A549 (cell line): ENCODE results near the gene PASD1. TPM values are rescaled to one million over a fixed set of nuclear protein-coding genes. Genes with fewer than 3 reads are reported as not detected.

Source experiments
- ATAC-seq, 2 experiments: fragments of 200-7000 bp in 1 of 2; fragments of >200 bp in 1 of 2; cut with Nextera tagmentation in 1 of 2; cut with Tn5 transposase in 1 of 2; 3 replicates each; pipeline versions ENCODE4 v1.8.0 to v1.9.1; 2018 to 2020; ENCODE audit warnings: mild to moderate bottlenecking in 1 of 2, moderate library complexity in 1 of 2
- CTCF ChIA-PET: fragments of 300-600 bp; sonication (Branson Sonifier 250); formaldehyde crosslinking; extraction: SDS; loops from one replicate; lab custom pipeline; 2021; ENCODE audit warnings: antibody characterized with exemption, inconsistent platforms; lab: Yijun Ruan, JAX
- POLR2A ChIA-PET: fragments of 350-600 bp; formaldehyde crosslinking; extraction: SDS; loops from one replicate; lab custom pipeline; 2021; ENCODE audit warnings: antibody characterized with exemption, inconsistent platforms; lab: Yijun Ruan, JAX
- DNase-seq, 2 experiments: peaks; one replicate each; pipeline versions ENCODE4 v3.0.0 to v3.0.0-alpha.2; 2011 to 2016; ENCODE audit warnings: low read depth in 1 of 2, low spot score in 1 of 2
- FAIRE-seq: peaks from 2 replicates; lab custom pipeline; 2011; peaks lifted over from hg19 to GRCh38; lab: Jason Lieb, UNC
- H3K27ac ChIP-seq, 2 experiments: fragments of >200 bp; sonication (Bioruptor Twin); formaldehyde crosslinking; 3 replicates each; pipeline ENCODE4 v1.5.1; 2016 to 2017
- H3K4me1 ChIP-seq: fragments of >200 bp; sonication (Bioruptor Twin); formaldehyde crosslinking; 3 replicates; pipeline ENCODE4 v1.6.1; 2016
- H3K4me2 ChIP-seq: fragments of >200 bp; sonication (Bioruptor Twin); formaldehyde crosslinking; 3 replicates; pipeline ENCODE4 v1.6.1; 2016
- H3K4me3 ChIP-seq: fragments of >200 bp; sonication (Bioruptor Twin); formaldehyde crosslinking; 3 replicates; pipeline ENCODE4 v1.5.1; 2016
- H3K9me3 ChIP-seq: fragments of >200 bp; sonication (Bioruptor Twin); formaldehyde crosslinking; 3 replicates; pipeline ENCODE4 v1.6.1; 2016
- CEBPB ChIP-seq, 2 experiments: fragments of >200 bp in 1 of 2; sonication (Bioruptor Twin) in 1 of 2; formaldehyde crosslinking in 1 of 2; IDR thresholded peaks; 2 replicates each; pipeline ENCODE4 v1.6.1; 2012 to 2016
- CHD2 ChIP-seq: fragments of 150-350 bp; IDR thresholded peaks from 2 replicates; pipeline ENCODE4 v1.6.1; 2014; ENCODE audit warnings: low read length; ENCODE audit not compliant: partially characterized antibody
- EHMT2 ChIP-seq: fragments of 200-600 bp; sonication (generic); IDR thresholded peaks from 2 replicates; pipeline ENCODE4 v1.6.1; 2016; ENCODE audit warnings: antibody characterized with exemption, low read depth, mild to moderate bottlenecking, moderate library complexity
- ESRRA ChIP-seq: fragments of 150-350 bp; IDR thresholded peaks from 2 replicates; pipeline ENCODE4 v1.6.1; 2014; ENCODE audit warnings: mild to moderate bottlenecking, low read length, borderline replicate concordance
- FOSB ChIP-seq: fragments of 250-450 bp; sonication (Bioruptor Pico); IDR thresholded peaks from 2 replicates; pipeline ENCODE4 v1.5.0; 2020; ENCODE audit warnings: mild to moderate bottlenecking, moderate library complexity
- FOSL2 ChIP-seq, 2 experiments: fragments of 450-650 bp in 1 of 2; fragments of >200 bp in 1 of 2; sonication (Bioruptor Twin) in 1 of 2; formaldehyde crosslinking; IDR thresholded peaks; 2 replicates each; pipeline versions ENCODE4 v1.5.0 to v1.6.1; 2016 to 2020; ENCODE audit warnings: mild to moderate bottlenecking in 1 of 2, moderate library complexity in 1 of 2
- HDAC2 ChIP-seq: fragments of 200-600 bp; sonication (generic); IDR thresholded peaks from 2 replicates; pipeline ENCODE4 v1.6.1; 2016
- NR3C1 ChIP-seq: fragments of >200 bp; sonication (Bioruptor Twin); formaldehyde crosslinking; IDR thresholded peaks from 3 replicates; pipeline ENCODE4 v1.6.1; 2017
- POLR2AphosphoS2 ChIP-seq: conservative IDR thresholded peaks from 2 replicates; pipeline ENCODE4 v1.6.1; 2012; ENCODE audit warnings: low read length, improper control_type of control experiment, inconsistent platforms
- REST ChIP-seq: fragments of 200-600 bp; sonication (generic); IDR thresholded peaks from 2 replicates; pipeline ENCODE4 v1.6.1; 2016; ENCODE audit warnings: antibody characterized with exemption, mild to moderate bottlenecking, moderate library complexity
- RFX5 ChIP-seq: fragments of 450-650 bp; IDR thresholded peaks from 2 replicates; pipeline ENCODE4 v1.7.1; 2014; ENCODE audit warnings: antibody characterized with exemption, mild to moderate bottlenecking, moderate library complexity
- RNF2 ChIP-seq: fragments of 200-600 bp; sonication (generic); IDR thresholded peaks from 2 replicates; pipeline ENCODE4 v1.6.1; 2016; ENCODE audit warnings: low read depth, mild to moderate bottlenecking, antibody characterized with exemption, moderate library complexity, borderline replicate concordance
- SREBF2 ChIP-seq: fragments of 450-650 bp; IDR thresholded peaks from 2 replicates; pipeline ENCODE4 v1.6.1; 2014; ENCODE audit warnings: mild to moderate bottlenecking, moderate library complexity
- USF2 ChIP-seq: fragments of 450-650 bp; IDR thresholded peaks from 2 replicates; pipeline ENCODE4 v1.6.1; 2014; ENCODE audit warnings: antibody characterized with exemption
- WGBS: methylation state at CpG from one replicate; pipeline ENCODE4 v1.1.6; 2017; ENCODE audit errors: missing lambda C conversion rate; 5-methylcytosine and 5-hydroxymethylcytosine counted together
- polyA plus RNA-seq, 4 experiments: library from polyadenylated mRNA; depleted of rRNA in 3 of 4; stranded (reverse); fragments of >200 nt; fragmentation: RNase III in 1 of 4; extraction: RNeasy Plus Mini Kit Qiagen cat#74134 plus additional on column Dnase treatment in 1 of 4; gene quantifications; 2 replicates in 3 of 4; 3 replicates in 1 of 4; pipeline ENCODE4 v1.2.3, GENCODE V29; 2011 to 2017
- TF ChIP-seq, protein P1 (sequence below): fragments of >200 bp; sonication (Bioruptor Twin); formaldehyde crosslinking; IDR thresholded peaks from 3 replicates; pipeline ENCODE4 v1.5.1; 2016
- TF ChIP-seq, protein P2 (sequence below): fragments of >200 bp; sonication (Bioruptor Twin); formaldehyde crosslinking; IDR thresholded peaks from 3 replicates; pipeline ENCODE4 v1.6.1; 2016
- TF ChIP-seq, protein P3 (sequence below): fragments of 150-350 bp; IDR thresholded peaks from 2 replicates; pipeline ENCODE4 v1.6.1; 2014; ENCODE audit warnings: low read depth, mild to moderate bottlenecking, low read length

PASD1 gene
- polyA plus RNA-seq, 2 of the 4 experiments (the other 2 are of a cell fraction) = not detected

DNA sequence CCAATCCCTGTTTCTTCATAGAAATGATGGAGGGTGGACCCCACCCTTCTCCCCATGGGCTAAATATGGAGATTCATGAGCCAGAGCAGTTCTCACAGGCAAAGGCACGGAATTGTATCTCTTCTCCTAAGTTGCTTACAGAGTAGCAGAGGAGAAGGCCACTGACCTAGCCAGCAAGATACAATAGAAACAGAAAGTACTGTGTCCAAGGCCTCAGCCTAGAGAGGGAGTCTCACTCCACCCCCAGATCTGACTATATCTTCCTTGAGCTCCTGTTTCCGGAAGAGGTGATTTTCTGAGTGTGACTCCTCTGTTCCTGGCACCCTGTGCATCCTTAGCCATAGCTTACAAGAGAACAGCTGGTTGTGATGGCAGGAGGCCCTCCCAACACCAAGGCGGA, 152.3 kb downstream of the PASD1 start, which contains the start of gene FATE1:
FATE1 (plus strand) TSS at position 284 of the 400 bp plus-strand sequence; CDS start at position 369, 85 bp downstream.
- Histone ChIP-seq H3K9me3 (no peaks in the 10 kb centered on the region), H3K4me2 (no peak within 1 kb of the TSS), H3K4me1 (no peaks in the 10 kb centered on the region), H3K27ac (no peak within 1 kb of the TSS), H3K4me3 (no peak within 1 kb of the TSS)
- no peak for DNase-seq
- no peak for FAIRE-seq
- ATAC-seq = no peak
- TF ChIP-seq POLR2AphosphoS2 (no peak), FOSL2 (IDR thresholded peaks at IDR 0.05) (no peak), FOSL2 (CRISPR knock-in tag; IDR thresholded peaks at IDR 0.05) (no peak), HDAC2 (no peak), SREBF2 (no peak), RFX5 (no peak), NR3C1 (no peak), CHD2 (no peak), USF2 (no peak), EHMT2 (no peak), CEBPB (IDR thresholded peaks at IDR 0.05) (no peak), REST (no peak), ESRRA (no peak), RNF2 (no peak), FOSB (CRISPR knock-in tag) (no peak)
- TF ChIP-seq, protein P1, sequence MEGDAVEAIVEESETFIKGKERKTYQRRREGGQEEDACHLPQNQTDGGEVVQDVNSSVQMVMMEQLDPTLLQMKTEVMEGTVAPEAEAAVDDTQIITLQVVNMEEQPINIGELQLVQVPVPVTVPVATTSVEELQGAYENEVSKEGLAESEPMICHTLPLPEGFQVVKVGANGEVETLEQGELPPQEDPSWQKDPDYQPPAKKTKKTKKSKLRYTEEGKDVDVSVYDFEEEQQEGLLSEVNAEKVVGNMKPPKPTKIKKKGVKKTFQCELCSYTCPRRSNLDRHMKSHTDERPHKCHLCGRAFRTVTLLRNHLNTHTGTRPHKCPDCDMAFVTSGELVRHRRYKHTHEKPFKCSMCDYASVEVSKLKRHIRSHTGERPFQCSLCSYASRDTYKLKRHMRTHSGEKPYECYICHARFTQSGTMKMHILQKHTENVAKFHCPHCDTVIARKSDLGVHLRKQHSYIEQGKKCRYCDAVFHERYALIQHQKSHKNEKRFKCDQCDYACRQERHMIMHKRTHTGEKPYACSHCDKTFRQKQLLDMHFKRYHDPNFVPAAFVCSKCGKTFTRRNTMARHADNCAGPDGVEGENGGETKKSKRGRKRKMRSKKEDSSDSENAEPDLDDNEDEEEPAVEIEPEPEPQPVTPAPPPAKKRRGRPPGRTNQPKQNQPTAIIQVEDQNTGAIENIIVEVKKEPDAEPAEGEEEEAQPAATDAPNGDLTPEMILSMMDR = no peak
- TF ChIP-seq, protein P2, sequence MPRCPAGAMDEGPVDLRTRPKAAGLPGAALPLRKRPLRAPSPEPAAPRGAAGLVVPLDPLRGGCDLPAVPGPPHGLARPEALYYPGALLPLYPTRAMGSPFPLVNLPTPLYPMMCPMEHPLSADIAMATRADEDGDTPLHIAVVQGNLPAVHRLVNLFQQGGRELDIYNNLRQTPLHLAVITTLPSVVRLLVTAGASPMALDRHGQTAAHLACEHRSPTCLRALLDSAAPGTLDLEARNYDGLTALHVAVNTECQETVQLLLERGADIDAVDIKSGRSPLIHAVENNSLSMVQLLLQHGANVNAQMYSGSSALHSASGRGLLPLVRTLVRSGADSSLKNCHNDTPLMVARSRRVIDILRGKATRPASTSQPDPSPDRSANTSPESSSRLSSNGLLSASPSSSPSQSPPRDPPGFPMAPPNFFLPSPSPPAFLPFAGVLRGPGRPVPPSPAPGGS = no peak
- TF ChIP-seq, protein P3, sequence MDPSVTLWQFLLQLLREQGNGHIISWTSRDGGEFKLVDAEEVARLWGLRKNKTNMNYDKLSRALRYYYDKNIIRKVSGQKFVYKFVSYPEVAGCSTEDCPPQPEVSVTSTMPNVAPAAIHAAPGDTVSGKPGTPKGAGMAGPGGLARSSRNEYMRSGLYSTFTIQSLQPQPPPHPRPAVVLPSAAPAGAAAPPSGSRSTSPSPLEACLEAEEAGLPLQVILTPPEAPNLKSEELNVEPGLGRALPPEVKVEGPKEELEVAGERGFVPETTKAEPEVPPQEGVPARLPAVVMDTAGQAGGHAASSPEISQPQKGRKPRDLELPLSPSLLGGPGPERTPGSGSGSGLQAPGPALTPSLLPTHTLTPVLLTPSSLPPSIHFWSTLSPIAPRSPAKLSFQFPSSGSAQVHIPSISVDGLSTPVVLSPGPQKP = no peak
- 43% methylated on average over 2 of the region's 3 CpGs for WGBS
- ChIA-PET CTCF (interaction anchor here (1.0 to 3.7 kb wide), 2 partner anchors 10 to 933 kb away, joined by 3 to 12 read pairs; no protein-coding TSS in a partner anchor), POLR2A (no interaction called here)
